Hepatocyte (in vitro differentiated cells): ENCODE measurements around the gene PLPPR1. TPM values are rescaled to one million over a fixed set of nuclear protein-coding genes. Genes with fewer than 3 reads are reported as not detected.

Source experiments
- DNase-seq: peaks from one replicate; pipeline ENCODE4 v3.0.0-alpha.2; 2016; ENCODE audit warnings: low spot score
- H2AFZ ChIP-seq: fragments of 200-600 bp; sonication (generic); 2 replicates; pipeline ENCODE4 v1.6.0; 2016; ENCODE audit warnings: antibody characterized with exemption, mild to moderate bottlenecking
- H3K27ac ChIP-seq: fragments of 200-600 bp; sonication (generic); 2 replicates; pipeline ENCODE4 v1.5.1; 2016; ENCODE audit warnings: mild to moderate bottlenecking
- H3K27me3 ChIP-seq: fragments of 200-600 bp; sonication (generic); 2 replicates; pipeline ENCODE4 v1.6.1; 2016
- H3K36me3 ChIP-seq: fragments of 200-600 bp; sonication (generic); replicated peaks from 2 replicates; pipeline ENCODE4 v1.5.1; 2016; ENCODE audit warnings: low read depth; ENCODE audit not compliant: insufficient read depth
- H3K4me1 ChIP-seq: fragments of 200-600 bp; sonication (generic); 2 replicates; pipeline ENCODE4 v1.5.1; 2016; ENCODE audit warnings: mild to moderate bottlenecking, moderate library complexity; ENCODE audit not compliant: insufficient read depth
- H3K4me2 ChIP-seq: fragments of 200-600 bp; sonication (generic); 2 replicates; pipeline ENCODE4 v1.6.0; 2016
- H3K4me3 ChIP-seq: fragments of 200-600 bp; sonication (generic); 2 replicates; pipeline ENCODE4 v1.5.1; 2016; ENCODE audit warnings: mild to moderate bottlenecking
- H3K79me2 ChIP-seq: fragments of 200-600 bp; sonication (generic); 2 replicates; pipeline ENCODE4 v1.6.0; 2017; ENCODE audit warnings: mild to moderate bottlenecking
- H3K9me2 ChIP-seq: fragments of 200-600 bp; sonication (generic); replicated peaks from 2 replicates; pipeline ENCODE4 v1.6.0; 2017; ENCODE audit warnings: mild to moderate bottlenecking; ENCODE audit not compliant: insufficient read depth
- H3K9me3 ChIP-seq: fragments of 200-600 bp; sonication (generic); 2 replicates; pipeline ENCODE4 v1.5.1; 2016; ENCODE audit warnings: low read depth, mild to moderate bottlenecking
- H4K20me1 ChIP-seq: fragments of 200-600 bp; sonication (generic); 2 replicates; pipeline ENCODE4 v1.6.0; 2016; ENCODE audit warnings: mild to moderate bottlenecking; ENCODE audit not compliant: insufficient read depth, poor library complexity, severe bottlenecking
- EZH2 ChIP-seq: fragments of 200-600 bp; sonication (generic); IDR thresholded peaks from 2 replicates; pipeline ENCODE4 v1.6.1; 2016; ENCODE audit warnings: antibody characterized with exemption, mild to moderate bottlenecking, borderline replicate concordance
- EZH2phosphoT487 ChIP-seq: fragments of 200-600 bp; sonication (generic); IDR thresholded peaks from one replicate; pipeline ENCODE4 v1.6.1; 2018; ENCODE audit warnings: antibody characterized with exemption, mild to moderate bottlenecking, low read depth, moderate library complexity; ENCODE audit not compliant: unreplicated experiment, severe bottlenecking
- WGBS: methylation state at CpG from one replicate; pipeline ENCODE4 v1.1.6; 2016; ENCODE audit warnings: low lambda C conversion rate; ENCODE audit errors: missing lambda C conversion rate; 5-methylcytosine and 5-hydroxymethylcytosine counted together
- polyA plus RNA-seq: library from polyadenylated mRNA; unstranded; fragments of >200 nt; fragmentation: Nextera tagmentation; extraction: Ambion mirVana; gene quantifications from 2 replicates; pipeline ENCODE4 v1.2.1, GENCODE V29; 2016
- total RNA-seq: library from RNA; depleted of rRNA; stranded (reverse); fragments of >200 nt; gene quantifications from 2 replicates; pipeline ENCODE4 v1.2.3, GENCODE V29; 2014
- TF ChIP-seq, protein P1 (sequence below): fragments of 200-600 bp; sonication (generic); IDR thresholded peaks from 2 replicates; pipeline ENCODE4 v1.5.1; 2016; ENCODE audit warnings: antibody characterized with exemption, mild to moderate bottlenecking; ENCODE audit not compliant: poor library complexity

Gene PLPPR1
- total and polyA plus RNA-seq, 2 experiments from 2014 or later = 0.27 to 2.1 TPM

- Histone ChIP-seq H2AFZ (no peak overlapping the region), H3K27me3 (no peaks in the 10 kb centered on the region), H3K4me3 (no peak overlapping the region), H3K9me2 (no peaks in the 10 kb centered on the region), H3K36me3 (no peaks in the 10 kb centered on the region), H4K20me1 (no peaks in the 10 kb centered on the region), H3K4me2 (no peak overlapping the region), H3K4me1 (peaks cover 20% of the 10 kb centered on the region), H3K79me2 (no peaks in the 10 kb centered on the region), H3K27ac (no peak overlapping the region), H3K9me3 (no peaks in the 10 kb centered on the region)
- TF ChIP-seq EZH2phosphoT487 (no peak), EZH2 (no peak)
- TF ChIP-seq, protein P1, sequence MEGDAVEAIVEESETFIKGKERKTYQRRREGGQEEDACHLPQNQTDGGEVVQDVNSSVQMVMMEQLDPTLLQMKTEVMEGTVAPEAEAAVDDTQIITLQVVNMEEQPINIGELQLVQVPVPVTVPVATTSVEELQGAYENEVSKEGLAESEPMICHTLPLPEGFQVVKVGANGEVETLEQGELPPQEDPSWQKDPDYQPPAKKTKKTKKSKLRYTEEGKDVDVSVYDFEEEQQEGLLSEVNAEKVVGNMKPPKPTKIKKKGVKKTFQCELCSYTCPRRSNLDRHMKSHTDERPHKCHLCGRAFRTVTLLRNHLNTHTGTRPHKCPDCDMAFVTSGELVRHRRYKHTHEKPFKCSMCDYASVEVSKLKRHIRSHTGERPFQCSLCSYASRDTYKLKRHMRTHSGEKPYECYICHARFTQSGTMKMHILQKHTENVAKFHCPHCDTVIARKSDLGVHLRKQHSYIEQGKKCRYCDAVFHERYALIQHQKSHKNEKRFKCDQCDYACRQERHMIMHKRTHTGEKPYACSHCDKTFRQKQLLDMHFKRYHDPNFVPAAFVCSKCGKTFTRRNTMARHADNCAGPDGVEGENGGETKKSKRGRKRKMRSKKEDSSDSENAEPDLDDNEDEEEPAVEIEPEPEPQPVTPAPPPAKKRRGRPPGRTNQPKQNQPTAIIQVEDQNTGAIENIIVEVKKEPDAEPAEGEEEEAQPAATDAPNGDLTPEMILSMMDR = no peak
- 42% methylated on average over 2 of the region's 2 CpGs for WGBS
- no peak for DNase-seq
Observed at GRCh38 chr9:101311191-101311590, 282.7 kb downstream of the PLPPR1 start.

- TF ChIP-seq EZH2 = no peak
- TF ChIP-seq, protein P1 = peak; percentile 82
- Histone ChIP-seq H3K79me2 (no peaks in the 10 kb centered on the region), H3K4me2 (no peak overlapping the region), H3K36me3 (no peaks in the 10 kb centered on the region), H3K27me3 (no peaks in the 10 kb centered on the region), H3K9me2 (no peaks in the 10 kb centered on the region), H3K4me3 (no peak overlapping the region), H3K9me3 (no peaks in the 10 kb centered on the region), H2AFZ (no peak overlapping the region), H3K27ac (no peak overlapping the region), H4K20me1 (no peaks in the 10 kb centered on the region), H3K4me1 (peaks cover 26% of the 10 kb centered on the region)
- DNase-seq = peak; percentile 94
- WGBS = 27% methylated on average over 4 of the region's 4 CpGs
Observed at GRCh38 chr9:101311758-101312420, 283.4 kb downstream of the PLPPR1 start.

- Histone ChIP-seq H3K27me3 (no peaks in the 10 kb centered on the region), H3K9me3 (no peaks in the 10 kb centered on the region), H3K9me2 (no peaks in the 10 kb centered on the region), H4K20me1 (no peaks in the 10 kb centered on the region), H3K4me2 (no peak overlapping the region), H3K36me3 (no peaks in the 10 kb centered on the region), H3K27ac (no peak overlapping the region), H2AFZ (no peak overlapping the region), H3K79me2 (no peaks in the 10 kb centered on the region), H3K4me3 (no peak overlapping the region), H3K4me1 (peaks cover 19% of the 10 kb centered on the region)
- no peak for TF ChIP-seq EZH2phosphoT487
- TF ChIP-seq, protein P1 = no peak
- TF ChIP-seq EZH2 = no peak
- DNase-seq = no peak
- WGBS = 94% methylated on average over 8 of the region's 8 CpGs
Observed at GRCh38 chr9:101312661-101313060, 284.1 kb downstream of the PLPPR1 start.
